Lower leg skin (tissue), 3 donors: ENCODE results near the gene OR52I1.

Source experiments
- POLR2A ChIP-seq, 2 donors: fragments of 450-650 bp; IDR thresholded peaks; one replicate each; pipeline ENCODE4 v1.6.1; 2016 to 2017; ENCODE audit warnings: antibody characterized with exemption in 2 of 2, mild to moderate bottlenecking in 1 of 2, moderate library complexity in 1 of 2
- TF ChIP-seq, protein P1 (sequence below), 3 donors: fragments of 450-650 bp; IDR thresholded peaks; one replicate each; pipeline ENCODE4 v1.5.1; 2016; ENCODE audit warnings: antibody characterized with exemption in 3 of 3, mild to moderate bottlenecking in 3 of 3, moderate library complexity in 2 of 3

DNA sequence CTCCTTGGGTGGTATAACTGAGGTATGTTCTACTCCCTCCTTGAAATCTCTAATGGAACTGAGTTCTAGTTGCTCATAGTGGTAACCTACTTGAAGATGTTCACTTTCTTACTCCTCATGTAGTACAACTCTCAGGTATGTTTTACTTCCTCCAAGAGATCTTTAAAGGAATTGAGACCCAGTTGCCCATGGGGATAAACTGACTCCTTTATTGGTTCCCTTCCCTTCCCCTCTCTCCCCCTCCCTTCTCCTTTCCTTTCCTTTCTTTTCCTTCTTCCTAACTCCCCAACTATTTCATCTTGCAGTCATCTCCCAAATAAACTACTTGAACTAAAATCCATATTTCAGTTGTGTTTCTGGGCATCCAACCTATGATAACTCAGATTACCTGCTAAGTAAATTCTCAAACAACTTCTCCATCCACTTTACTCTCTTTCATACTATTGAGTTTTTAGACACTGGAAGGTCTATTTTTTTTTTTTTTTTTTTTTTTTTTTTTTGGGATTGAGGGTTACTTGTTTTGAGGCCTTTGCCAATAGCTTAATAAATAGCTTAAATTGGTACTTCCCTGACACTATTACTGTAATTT lies 22.1 kb downstream of the OR52I1 start:
- TF ChIP-seq, protein P1, sequence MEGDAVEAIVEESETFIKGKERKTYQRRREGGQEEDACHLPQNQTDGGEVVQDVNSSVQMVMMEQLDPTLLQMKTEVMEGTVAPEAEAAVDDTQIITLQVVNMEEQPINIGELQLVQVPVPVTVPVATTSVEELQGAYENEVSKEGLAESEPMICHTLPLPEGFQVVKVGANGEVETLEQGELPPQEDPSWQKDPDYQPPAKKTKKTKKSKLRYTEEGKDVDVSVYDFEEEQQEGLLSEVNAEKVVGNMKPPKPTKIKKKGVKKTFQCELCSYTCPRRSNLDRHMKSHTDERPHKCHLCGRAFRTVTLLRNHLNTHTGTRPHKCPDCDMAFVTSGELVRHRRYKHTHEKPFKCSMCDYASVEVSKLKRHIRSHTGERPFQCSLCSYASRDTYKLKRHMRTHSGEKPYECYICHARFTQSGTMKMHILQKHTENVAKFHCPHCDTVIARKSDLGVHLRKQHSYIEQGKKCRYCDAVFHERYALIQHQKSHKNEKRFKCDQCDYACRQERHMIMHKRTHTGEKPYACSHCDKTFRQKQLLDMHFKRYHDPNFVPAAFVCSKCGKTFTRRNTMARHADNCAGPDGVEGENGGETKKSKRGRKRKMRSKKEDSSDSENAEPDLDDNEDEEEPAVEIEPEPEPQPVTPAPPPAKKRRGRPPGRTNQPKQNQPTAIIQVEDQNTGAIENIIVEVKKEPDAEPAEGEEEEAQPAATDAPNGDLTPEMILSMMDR (IDR thresholded peaks at IDR 0.05), result no peak
- no peak for TF ChIP-seq POLR2A (IDR thresholded peaks at IDR 0.05)
